CD14-positive monocyte (primary cell): ENCODE data around the gene MED26. TPM values are rescaled to one million over a fixed set of nuclear protein-coding genes. Genes with fewer than 3 reads are reported as not detected.

Experiments
- DNase-seq, 3 donors: peaks; one replicate each; pipeline ENCODE4 v3.0.0-alpha.2; 2011 to 2022
- H2AFZ ChIP-seq: 2 replicates; pipeline ENCODE4 v1.6.0; 2012; ENCODE audit warnings: mild to moderate bottlenecking, low read depth, low read length, inconsistent platforms; ENCODE audit not compliant: insufficient read depth, poor library complexity, severe bottlenecking
- H3K27ac ChIP-seq, 2 donors: 1 replicate in 1 of 2; 2 replicates in 1 of 2; pipeline ENCODE4 v1.5.1; 2012 to 2013; ENCODE audit warnings: low read length in 2 of 2, control low read depth in 1 of 2, inconsistent platforms in 1 of 2, low read depth in 1 of 2, mild to moderate bottlenecking in 1 of 2
- H3K27me3 ChIP-seq, 2 donors: one replicate each; pipeline versions ENCODE4 v1.6.0 to v1.6.1; 2011 to 2013; ENCODE audit warnings: low read length in 2 of 2; ENCODE audit not compliant: control insufficient read depth in 2 of 2, insufficient read depth in 2 of 2
- H3K36me3 ChIP-seq, 2 donors: replicated peaks in 1 of 2; 1 replicate in 1 of 2; 2 replicates in 1 of 2; pipeline versions ENCODE4 v1.5.1 to v1.6.1; 2012 to 2013; ENCODE audit warnings: low read length in 2 of 2, control low read depth in 1 of 2, inconsistent platforms in 1 of 2, mild to moderate bottlenecking in 1 of 2; ENCODE audit not compliant: insufficient read depth in 2 of 2, control insufficient read depth in 1 of 2
- H3K4me1 ChIP-seq, 2 donors: 1 replicate in 1 of 2; 2 replicates in 1 of 2; pipeline versions ENCODE4 v1.5.1 to v1.6.1; 2012 to 2013; ENCODE audit warnings: low read length in 2 of 2, control low read depth in 1 of 2, inconsistent platforms in 1 of 2, mild to moderate bottlenecking in 1 of 2, moderate library complexity in 1 of 2; ENCODE audit not compliant: insufficient read depth in 2 of 2, control insufficient read depth in 1 of 2
- H3K4me2 ChIP-seq: replicated peaks from 2 replicates; pipeline ENCODE3; 2012; ENCODE audit warnings: low read length, moderate library complexity, mild to moderate bottlenecking; ENCODE audit not compliant: poor library complexity, severe bottlenecking; ENCODE audit errors: extremely low read depth
- H3K4me3 ChIP-seq, 3 experiments: fragments of 200-600 bp in 1 of 3; sonication (generic) in 1 of 3; replicated peaks in 1 of 3; 1 replicate in 2 of 3; 2 replicates in 1 of 3; pipeline ENCODE4 v1.5.1; 2011 to 2013; ENCODE audit warnings: low read length in 3 of 3, mild to moderate bottlenecking in 3 of 3, control low read depth in 2 of 3, low read depth in 2 of 3, inconsistent platforms in 1 of 3, moderate library complexity in 1 of 3
- H3K79me2 ChIP-seq: 2 replicates; pipeline ENCODE4 v1.6.0; 2012; ENCODE audit warnings: mild to moderate bottlenecking, control low read depth, inconsistent platforms, low read length, moderate library complexity; ENCODE audit not compliant: insufficient read depth
- H3K9ac ChIP-seq: 2 replicates; pipeline ENCODE4 v1.6.0; 2017; ENCODE audit warnings: low read length, mild to moderate bottlenecking; ENCODE audit not compliant: insufficient read depth, poor library complexity, severe bottlenecking
- H3K9me3 ChIP-seq, 2 donors: replicated peaks in 1 of 2; 1 replicate in 1 of 2; 2 replicates in 1 of 2; pipeline versions ENCODE4 v1.5.1 to v1.6.1; 2012 to 2013; ENCODE audit warnings: low read length in 2 of 2, control low read depth in 1 of 2; ENCODE audit not compliant: control insufficient read depth in 1 of 2, insufficient read depth in 1 of 2
- H4K20me1 ChIP-seq: 2 replicates; pipeline ENCODE4 v1.6.0; 2012; ENCODE audit warnings: mild to moderate bottlenecking, low read length, control low read depth, moderate library complexity; ENCODE audit not compliant: insufficient read depth
- H3K27ac Mint-ChIP-seq, 7 donors: one replicate each; pipeline ENCODE4 v1.8.0; 2020; ENCODE audit warnings: mild to moderate bottlenecking in 7 of 7, mixed read lengths in 7 of 7, moderate library complexity in 6 of 7, inconsistent platforms in 2 of 7
- H3K27me3 Mint-ChIP-seq, 3 donors: one replicate each; pipeline ENCODE4 v1.8.0; 2021 to 2022; ENCODE audit warnings: low read depth in 3 of 3, mild to moderate bottlenecking in 3 of 3, mixed read lengths in 3 of 3, moderate library complexity in 3 of 3, inconsistent platforms in 1 of 3
- H3K36me3 Mint-ChIP-seq, 2 donors: one replicate each; pipeline ENCODE4 v1.8.0; 2020; ENCODE audit warnings: mixed read lengths in 2 of 2, inconsistent platforms in 1 of 2, mild to moderate bottlenecking in 1 of 2
- H3K4me1 Mint-ChIP-seq: one replicate; pipeline ENCODE4 v1.8.0; 2020; ENCODE audit warnings: mild to moderate bottlenecking, mixed read lengths
- H3K4me3 Mint-ChIP-seq, 2 donors: one replicate each; pipeline ENCODE4 v1.8.0; 2020; ENCODE audit warnings: mild to moderate bottlenecking in 2 of 2, mixed read lengths in 2 of 2, moderate library complexity in 1 of 2
- H3K9me3 Mint-ChIP-seq, 7 donors: one replicate each; pipeline ENCODE4 v1.8.0; 2020 to 2022; ENCODE audit warnings: mixed read lengths in 7 of 7, mild to moderate bottlenecking in 6 of 7, moderate library complexity in 6 of 7, inconsistent platforms in 2 of 7
- WGBS: methylation state at CpG from one replicate; pipeline ENCODE4 v1.1.5; 2013; ENCODE audit warnings: missing lambda C conversion rate; ENCODE audit not compliant: insufficient coverage; 5-methylcytosine and 5-hydroxymethylcytosine counted together
- intact Hi-C, 2 donors: fragments of 100-400 bp; cut with micrococcal nuclease; formaldehyde crosslinking; loops; one replicate each; pipeline versions ENCODE4 v1.15.0 to v1.15.1; 2023
- polyA plus RNA-seq, 3 donors: library from polyadenylated mRNA; depleted of rRNA in 1 of 3; unstranded in 2 of 3; stranded (reverse) in 1 of 3; fragments of 300-500 nt in 2 of 3; fragments of >200 nt in 1 of 3; fragmentation: Illumina TruSeq in 2 of 3; gene quantifications; 1 replicate in 2 of 3; 2 replicates in 1 of 3; pipeline ENCODE4 v1.2.3, GENCODE V29; 2012 to 2021
- TF ChIP-seq, protein P1 (sequence below): fragments of 200-600 bp; IDR thresholded peaks from one replicate; pipeline ENCODE4 v1.8.0; 2022; ENCODE audit warnings: antibody characterized with exemption, mild to moderate bottlenecking

The MED26 gene
- polyA plus RNA-seq, 3 donors = 1.1 to 7.1 (median 2.1) TPM

DNA sequence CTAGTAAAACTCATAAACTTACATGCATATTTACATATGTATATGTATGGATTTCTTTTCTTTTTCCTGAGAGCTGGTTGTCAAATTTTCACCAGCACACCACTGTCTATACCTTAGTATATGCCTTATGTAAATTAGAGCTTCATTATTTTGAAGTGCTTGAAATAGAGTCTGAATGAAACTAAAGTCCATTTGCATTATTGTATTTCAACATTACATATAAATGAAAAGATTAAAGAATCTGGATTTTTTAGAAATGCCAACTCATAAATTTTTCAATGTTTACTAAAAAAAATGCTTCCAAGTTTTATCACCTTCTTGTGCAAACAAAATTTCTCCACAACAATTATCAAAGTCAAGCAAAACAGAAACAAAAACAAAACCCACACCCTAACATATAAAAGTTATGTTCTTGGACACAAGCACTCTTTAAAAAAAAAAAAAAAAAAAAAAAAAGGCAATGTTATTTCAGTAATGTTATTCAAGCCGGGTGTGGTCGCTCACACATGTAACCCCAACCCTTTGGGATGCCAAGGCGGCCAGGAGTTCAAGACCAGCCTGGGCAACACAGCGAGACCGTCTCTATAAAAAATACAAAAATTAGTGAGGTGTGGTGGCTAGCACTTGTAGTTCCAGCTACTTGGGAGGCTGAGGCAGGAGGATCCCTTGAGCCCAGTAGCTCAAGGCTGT is 18.3 kb downstream of the MED26 start:
- H3K9ac ChIP-seq = no peak overlapping the region
- no peak overlapping the region for H3K4me3 Mint-ChIP-seq
- intact Hi-C loops = loop anchor here in 1 of 2 donors (5.0 kb wide), 1 partner anchor 37 kb away; the partner anchor contains the start of gene SLC35E1

DNA sequence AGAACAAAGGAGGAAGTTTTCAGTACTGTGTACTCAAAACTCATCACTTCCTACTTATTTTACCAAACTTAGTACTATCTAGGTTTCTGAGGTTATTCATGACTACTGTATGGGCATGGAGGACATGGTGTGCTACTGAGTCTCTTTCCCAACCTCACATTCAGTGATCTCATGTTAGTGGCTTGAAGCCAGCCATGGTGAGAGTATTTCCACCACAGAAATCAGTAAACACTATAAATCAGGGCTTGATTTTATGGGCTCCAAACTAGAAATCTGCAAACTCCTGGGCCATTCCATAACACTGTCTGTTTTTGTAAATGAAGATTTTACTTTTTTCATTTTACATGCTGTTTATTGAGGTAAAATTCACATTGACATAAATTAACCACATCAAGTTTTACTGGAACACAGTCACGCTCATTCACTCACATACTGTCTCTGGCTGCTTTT is 19.7 kb downstream of the MED26 start:
- Mint-ChIP-seq H3K4me3 (no peak overlapping the region), H3K4me1 (peaks cover 65% of the 10 kb centered on the region), H3K36me3 (peaks cover 14 to 20% of the 10 kb centered on the region in 2 donors), H3K27ac (peak overlapping the region in 6 of 7 donors; percentile 37 to 91 (median 86)), H3K9me3 (no peaks in the 10 kb centered on the region), H3K27me3 (no peaks in the 10 kb centered on the region)
- peaks cover 100% of the 10 kb centered on the region for H4K20me1 ChIP-seq
- H3K27me3 ChIP-seq = no peaks in the 10 kb centered on the region
- H3K4me2 ChIP-seq = peak overlapping the region; percentile 29
- DNase-seq = peak; percentile 60 to 77 (median 73)
- H3K9ac ChIP-seq = no peak overlapping the region
- 100% methylated on average over 1 of the region's 1 CpG for WGBS
- no peak overlapping the region for H2AFZ ChIP-seq
- no peak overlapping the region for H3K4me3 ChIP-seq
- H3K79me2 ChIP-seq = peaks cover 100% of the 10 kb centered on the region
- TF ChIP-seq, protein P1, sequence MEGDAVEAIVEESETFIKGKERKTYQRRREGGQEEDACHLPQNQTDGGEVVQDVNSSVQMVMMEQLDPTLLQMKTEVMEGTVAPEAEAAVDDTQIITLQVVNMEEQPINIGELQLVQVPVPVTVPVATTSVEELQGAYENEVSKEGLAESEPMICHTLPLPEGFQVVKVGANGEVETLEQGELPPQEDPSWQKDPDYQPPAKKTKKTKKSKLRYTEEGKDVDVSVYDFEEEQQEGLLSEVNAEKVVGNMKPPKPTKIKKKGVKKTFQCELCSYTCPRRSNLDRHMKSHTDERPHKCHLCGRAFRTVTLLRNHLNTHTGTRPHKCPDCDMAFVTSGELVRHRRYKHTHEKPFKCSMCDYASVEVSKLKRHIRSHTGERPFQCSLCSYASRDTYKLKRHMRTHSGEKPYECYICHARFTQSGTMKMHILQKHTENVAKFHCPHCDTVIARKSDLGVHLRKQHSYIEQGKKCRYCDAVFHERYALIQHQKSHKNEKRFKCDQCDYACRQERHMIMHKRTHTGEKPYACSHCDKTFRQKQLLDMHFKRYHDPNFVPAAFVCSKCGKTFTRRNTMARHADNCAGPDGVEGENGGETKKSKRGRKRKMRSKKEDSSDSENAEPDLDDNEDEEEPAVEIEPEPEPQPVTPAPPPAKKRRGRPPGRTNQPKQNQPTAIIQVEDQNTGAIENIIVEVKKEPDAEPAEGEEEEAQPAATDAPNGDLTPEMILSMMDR = no peak
- H3K36me3 ChIP-seq = peaks cover 0 to 13% of the 10 kb centered on the region in 2 donors
- H3K4me1 ChIP-seq = peaks cover 44 to 51% of the 10 kb centered on the region in 2 donors
- H3K9me3 ChIP-seq = no peaks in the 10 kb centered on the region
- intact Hi-C loops = no loop called here
- peak overlapping the region; percentile 38 to 74 for H3K27ac ChIP-seq

More for the DNA sequence above, 18.3 kb downstream of the MED26 start:
- 95% methylated on average over 3 of the region's 5 CpGs for WGBS
- peaks cover 0 to 13% of the 10 kb centered on the region in 2 donors for H3K36me3 ChIP-seq
- Mint-ChIP-seq H3K9me3 (no peaks in the 10 kb centered on the region), H3K4me1 (peaks cover 74% of the 10 kb centered on the region), H3K27ac (peak overlapping the region in 2 of 7 donors; percentile 44 to 86), H3K36me3 (peaks cover 19 to 22% of the 10 kb centered on the region in 2 donors), H3K27me3 (no peaks in the 10 kb centered on the region)
- no peak for DNase-seq
- H3K27ac ChIP-seq = no peak overlapping the region
- no peak overlapping the region for H3K4me2 ChIP-seq
- no peaks in the 10 kb centered on the region for H3K9me3 ChIP-seq
- TF ChIP-seq, protein P1 = no peak
- H4K20me1 ChIP-seq = peaks cover 100% of the 10 kb centered on the region
- peaks cover 100% of the 10 kb centered on the region for H3K79me2 ChIP-seq
- H2AFZ ChIP-seq = no peak overlapping the region
- no peaks in the 10 kb centered on the region for H3K27me3 ChIP-seq
- H3K4me1 ChIP-seq = peaks cover 56 to 60% of the 10 kb centered on the region in 2 donors
- H3K4me3 ChIP-seq = no peak overlapping the region
